HG03469 (cell line): ENCODE measurements around the gene TMEM80.
"Not testable (repeated sequence)": the region's sequence is repeated elsewhere in the genome, so short reads cannot be mapped to it uniquely, and the experiment has no call there.

Experiments used
- ATAC-seq: cut with Tn5 transposase; IDR thresholded peaks from one replicate; pipeline ENCODE4 v1.9.1; 2021; ENCODE audit warnings: mild to moderate bottlenecking, moderate library complexity, moderate number of reproducible peaks; ENCODE audit not compliant: unreplicated experiment

The TMEM80 gene

GRCh38 chr11:737899-738298, 42.3 kb downstream of the TMEM80 start:
- not testable (repeated sequence) for ATAC-seq

DNA sequence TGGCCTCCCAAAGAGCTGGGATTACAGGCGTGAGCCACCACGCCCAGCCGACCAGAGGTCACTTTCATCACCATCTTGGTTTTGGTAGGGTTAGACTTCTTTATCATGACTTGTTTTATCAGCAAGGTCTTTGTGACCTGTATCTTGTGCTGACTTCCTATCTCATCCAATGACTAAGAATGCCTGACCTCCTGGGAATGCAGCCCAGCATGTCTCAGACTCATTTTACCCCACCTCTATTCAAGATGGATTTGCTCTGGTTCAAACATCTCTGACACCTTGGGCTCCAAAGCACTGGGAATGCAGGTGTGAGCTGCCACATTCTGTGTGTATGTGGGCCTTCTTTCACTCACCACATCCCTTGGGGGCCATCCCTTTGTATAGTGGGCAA, 46.5 kb downstream of the TMEM80 start:
- ATAC-seq, result no peak

DNA sequence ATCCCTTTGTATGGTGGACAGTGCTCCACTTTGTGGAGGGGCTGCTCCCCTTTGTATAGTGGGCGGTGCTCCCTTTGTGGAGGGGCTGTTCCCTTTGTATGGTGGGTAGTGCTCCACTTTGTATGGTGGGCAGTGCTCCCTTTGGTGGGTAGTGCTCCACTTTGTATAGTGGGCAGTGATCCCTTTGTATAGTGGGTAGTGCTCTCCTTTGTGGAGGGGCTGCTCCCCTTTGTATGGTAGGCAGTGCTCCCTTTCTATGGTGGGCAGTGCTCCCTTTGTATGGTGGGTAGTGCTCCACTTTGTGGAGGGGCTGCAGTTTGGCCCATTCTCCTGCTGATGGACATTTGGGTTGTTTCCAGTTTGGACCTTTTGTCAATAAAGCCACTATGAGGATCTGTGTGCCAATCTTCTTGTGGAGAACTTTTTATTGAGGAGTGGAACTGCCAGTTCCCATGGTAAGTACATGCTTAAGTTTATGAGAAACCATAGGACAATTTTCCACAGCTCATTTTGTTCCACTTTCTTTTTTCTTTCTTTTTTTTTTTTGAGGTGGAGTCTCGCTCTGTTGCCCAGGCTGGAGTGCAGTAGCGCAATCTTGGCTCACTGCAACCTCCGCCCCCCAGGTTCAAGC, 47.1 kb downstream of the TMEM80 start:
- ATAC-seq, result no peak

GRCh38 chr11:745428-745827, 49.8 kb downstream of the TMEM80 start:
- no peak for ATAC-seq

- ATAC-seq, result peak; percentile 16
These were observed 50.9 kb downstream of the TMEM80 start for GRCh38 chr11:746289-747157.

- peak; percentile 72 for ATAC-seq
These were observed 51.8 kb downstream of the TMEM80 start, which contains the start of gene TALDO1 for GRCh38 chr11:747158-748006. Gene TALDO1, plus strand, starts transcription at chr11:747464. Its CDS starts 18 bp downstream, at chr11:747482.

DNA sequence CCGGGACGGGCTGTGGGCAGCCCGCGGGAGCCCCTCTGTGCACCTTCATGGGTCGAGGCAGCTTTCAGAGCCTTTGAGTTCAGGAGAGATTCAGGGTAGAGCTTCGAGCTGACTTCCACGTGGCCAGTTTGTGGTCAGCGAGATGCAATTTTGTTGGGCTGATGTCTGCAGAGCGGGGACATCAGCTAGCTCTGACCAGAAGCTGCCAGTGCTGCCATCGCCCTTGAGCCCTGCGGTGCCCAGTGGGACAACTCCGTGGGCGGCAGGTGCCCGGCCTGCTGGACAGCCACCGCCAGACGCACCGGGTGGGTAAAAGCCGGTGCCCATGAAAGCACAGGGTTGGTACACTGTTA, 52.4 kb downstream of the TMEM80 start:
- ATAC-seq, result peak; percentile 9

- no peak for ATAC-seq
These were observed 54.1 kb downstream of the TMEM80 start for GRCh38 chr11:749731-750130.
